Peyer's patch (tissue), 4 donors: ENCODE data around the gene PRG2. TPM values are rescaled to one million over a fixed set of nuclear protein-coding genes. Genes with fewer than 3 reads are reported as not detected.

ENCODE experiments used
- DNase-seq, 3 donors: peaks; one replicate each; pipeline ENCODE4 v3.0.0-alpha.2; 2017 to 2019
- H3K27ac ChIP-seq, 4 donors: fragments of 200-600 bp; sonication (generic); one replicate each; pipeline ENCODE4 v1.5.1; 2016 to 2019
- H3K27me3 ChIP-seq, 2 donors: fragments of 200-600 bp; sonication (generic); one replicate each; pipeline ENCODE4 v1.5.1; 2019
- H3K36me3 ChIP-seq, 3 donors: fragments of 200-600 bp; sonication (generic); one replicate each; pipeline ENCODE4 v1.5.1; 2016 to 2019
- H3K4me1 ChIP-seq, 4 donors: fragments of 200-600 bp; sonication (generic); one replicate each; pipeline ENCODE4 v1.5.1; 2016 to 2019
- H3K4me3 ChIP-seq, 4 donors: fragments of 200-600 bp; sonication (generic); 1 replicate in 3 of 4; 2 replicates in 1 of 4; pipeline ENCODE4 v1.5.1; 2016 to 2019; ENCODE audit warnings: mild to moderate bottlenecking in 1 of 4
- H3K9me3 ChIP-seq, 4 donors: fragments of 200-600 bp; sonication (generic); one replicate each; pipeline ENCODE4 v1.5.1; 2016 to 2019; ENCODE audit warnings: mild to moderate bottlenecking in 1 of 4
- CTCF ChIP-seq, 6 experiments: fragments of 450-650 bp in 4 of 6; fragments of 200-600 bp in 2 of 6; sonication (generic) in 1 of 6; IDR thresholded peaks; one replicate each; pipeline ENCODE4 v1.5.1; 2017 to 2019; ENCODE audit warnings: antibody characterized with exemption in 6 of 6, mild to moderate bottlenecking in 3 of 6, moderate library complexity in 1 of 6
- POLR2A ChIP-seq, 2 donors: fragments of 450-650 bp; IDR thresholded peaks; one replicate each; pipeline ENCODE4 v1.5.1; 2017; ENCODE audit warnings: antibody characterized with exemption in 2 of 2, mild to moderate bottlenecking in 2 of 2, moderate library complexity in 2 of 2
- total RNA-seq, 4 donors: library from RNA; depleted of rRNA; stranded (reverse); fragments of >200 nt; gene quantifications; one replicate each; pipeline ENCODE4 v1.1.0, GENCODE V29; 2016

The PRG2 gene
- total RNA-seq, 4 donors from 2014 or later, result not detected

- no peak overlapping the region for H3K27ac ChIP-seq
- TF ChIP-seq POLR2A (IDR thresholded peaks at IDR 0.05) (no peak), CTCF (IDR thresholded peaks at IDR 0.05) (no peak)
- no peaks in the 10 kb centered on the region for H3K4me1 ChIP-seq
- H3K9me3 ChIP-seq, result no peaks in the 10 kb centered on the region
- H3K4me3 ChIP-seq, result no peak overlapping the region
- no peaks in the 10 kb centered on the region for H3K27me3 ChIP-seq
- H3K36me3 ChIP-seq, result no peaks in the 10 kb centered on the region
- no peak for DNase-seq
Observed at GRCh38 chr11:57392066-57392762, 1.8 kb upstream of the PRG2 start.

- Histone ChIP-seq H3K36me3 (no peaks in the 10 kb centered on the region), H3K27ac (no peak overlapping the region), H3K9me3 (no peaks in the 10 kb centered on the region), H3K27me3 (no peaks in the 10 kb centered on the region), H3K4me3 (no peak overlapping the region), H3K4me1 (no peaks in the 10 kb centered on the region)
- TF ChIP-seq POLR2A (IDR thresholded peaks at IDR 0.05) (no peak), CTCF (IDR thresholded peaks at IDR 0.05) (no peak)
- DNase-seq, result no peak
Observed at GRCh38 chr11:57391539-57391938, 1.1 kb upstream of the PRG2 start.

- H3K4me1 ChIP-seq, result no peaks in the 10 kb centered on the region
Observed at GRCh38 chr11:57391111-57391510, 661 bp upstream of the PRG2 start.

GRCh38 chr11:57387289-57388030 is 3.0 kb downstream of the PRG2 start:
- Histone ChIP-seq H3K4me3 (no peak overlapping the region), H3K27me3 (no peaks in the 10 kb centered on the region), H3K4me1 (no peaks in the 10 kb centered on the region), H3K27ac (no peak overlapping the region), H3K9me3 (no peaks in the 10 kb centered on the region), H3K36me3 (no peaks in the 10 kb centered on the region)
- no peak for TF ChIP-seq CTCF (IDR thresholded peaks at IDR 0.05)
- no peak for TF ChIP-seq POLR2A (IDR thresholded peaks at IDR 0.05)
- no peak for DNase-seq

More at GRCh38 chr11:57391111-57391510, 661 bp upstream of the PRG2 start:
- no peaks in the 10 kb centered on the region for H3K36me3 ChIP-seq
- no peak for TF ChIP-seq CTCF (IDR thresholded peaks at IDR 0.05)
- TF ChIP-seq POLR2A (IDR thresholded peaks at IDR 0.05), result no peak
- DNase-seq, result no peak
- H3K27me3 ChIP-seq, result no peaks in the 10 kb centered on the region
- no peak overlapping the region for H3K27ac ChIP-seq
- no peak overlapping the region for H3K4me3 ChIP-seq
- no peaks in the 10 kb centered on the region for H3K9me3 ChIP-seq

GRCh38 chr11:57386178-57386940 is 4.1 kb downstream of the PRG2 start:
- TF ChIP-seq CTCF (IDR thresholded peaks at IDR 0.05) (no peak), POLR2A (IDR thresholded peaks at IDR 0.05) (no peak)
- H3K9me3 ChIP-seq, result no peaks in the 10 kb centered on the region
- no peaks in the 10 kb centered on the region for H3K27me3 ChIP-seq
- H3K4me3 ChIP-seq, result no peak overlapping the region
- DNase-seq, result no peak
- H3K36me3 ChIP-seq, result no peaks in the 10 kb centered on the region
- H3K4me1 ChIP-seq, result no peaks in the 10 kb centered on the region
- H3K27ac ChIP-seq, result no peak overlapping the region
